HCT116 (cell line): ENCODE data around the gene MSTN. TPM values are rescaled to one million over a fixed set of nuclear protein-coding genes. Genes with fewer than 3 reads are reported as not detected.

Experiments
- ATAC-seq: fragments of 200-7000 bp; cut with Tn5 transposase; 2 replicates; pipeline ENCODE4 v1.9.1; 2020; ENCODE audit warnings: mild to moderate bottlenecking, moderate library complexity
- Bru-seq: library from RNA; stranded (reverse); fragments of 400-500 nt; gene quantifications from one replicate; lab custom pipeline; 2021; lab: Mats Ljungman, UMichigan
- BruChase-seq, 2 experiments: library from RNA; stranded (reverse); fragments of 400-500 nt; gene quantifications; one replicate each; lab custom pipeline; 2021; lab: Mats Ljungman, UMichigan
- BruUV-seq: library from RNA; stranded (reverse); fragments of 400-500 nt; replicated peaks from 2 replicates; lab custom pipeline; 2021; lab: Mats Ljungman, UMichigan
- CTCF ChIA-PET: fragments of 300-600 bp; sonication (Branson Sonifier 250); formaldehyde crosslinking; loops from one replicate; lab custom pipeline; 2021; ENCODE audit warnings: antibody characterized with exemption; lab: Charles Lee
- POLR2A ChIA-PET: fragments of 300-600, 350-600 bp; sonication (Branson Sonifier 250); formaldehyde crosslinking; loops from one replicate; lab custom pipeline; 2021; ENCODE audit warnings: antibody characterized with exemption; lab: Charles Lee
- RAD21 ChIA-PET, 2 experiments: fragments of 300-600 bp; sonication (Branson Sonifier 250); formaldehyde crosslinking; loops; one replicate each; lab custom pipeline; 2023; ENCODE audit warnings: low total read pairs in 2 of 2; ENCODE audit not compliant: uncharacterized antibody in 2 of 2, unreplicated experiment in 2 of 2, low non-redundant PET in 1 of 2; lab: Charles Lee
- DNase-seq: peaks from one replicate; pipeline ENCODE4 v3.0.0-alpha.2; 2010; ENCODE audit warnings: low read depth, low spot score
- H2AFZ ChIP-seq: fragments of 200-600 bp; shearing (Covaris generic), sonication (generic); 2 replicates; pipeline ENCODE4 v1.6.1; 2017; ENCODE audit warnings: low read depth, mixed run types, mixed read lengths, antibody characterized with exemption, low read length; ENCODE audit not compliant: poor library complexity, severe bottlenecking
- H3K27ac ChIP-seq: 2 replicates; pipeline ENCODE4 v1.5.1; 2012; ENCODE audit warnings: low read depth, low read length
- H3K27me3 ChIP-seq: fragments of 200-600 bp; sonication (generic); 2 replicates; pipeline ENCODE4 v1.6.1; 2016; ENCODE audit warnings: mixed run types, low read length, mixed read lengths; ENCODE audit not compliant: insufficient read depth
- H3K36me3 ChIP-seq, 2 experiments: fragments of 200-500 bp in 1 of 2; fragments of 200-600 bp in 1 of 2; sonication (Bioruptor generic) in 1 of 2; sonication (generic) in 1 of 2; 2 replicates each; pipeline versions ENCODE4 v1.5.1 to v1.6.1; 2014 to 2016; ENCODE audit warnings: low read length in 2 of 2, inconsistent platforms in 1 of 2, mixed read lengths in 1 of 2, mixed run types in 1 of 2; ENCODE audit not compliant: insufficient read depth in 2 of 2, control insufficient read depth in 1 of 2
- H3K4me1 ChIP-seq, 2 experiments: fragments of 200-600 bp in 1 of 2; sonication (generic) in 1 of 2; 2 replicates each; pipeline versions ENCODE4 v1.5.1 to v1.6.1; 2012 to 2017; ENCODE audit warnings: low read length in 2 of 2, inconsistent platforms in 1 of 2, mild to moderate bottlenecking in 1 of 2, mixed read lengths in 1 of 2, mixed run types in 1 of 2, moderate library complexity in 1 of 2; ENCODE audit not compliant: insufficient read depth in 2 of 2, control insufficient read depth in 1 of 2
- H3K4me2 ChIP-seq: fragments of 200-600 bp; sonication (generic); 2 replicates; pipeline ENCODE4 v1.6.1; 2017; ENCODE audit warnings: mixed run types, low read length, mixed read lengths
- H3K4me3 ChIP-seq, 2 experiments: fragments of 200-600 bp in 1 of 2; sonication (generic) in 1 of 2; replicated peaks in 1 of 2; 2 replicates each; pipeline ENCODE4 v1.5.1; 2011 to 2016; ENCODE audit warnings: low read length in 2 of 2, control low read depth in 1 of 2, low read depth in 1 of 2, mild to moderate bottlenecking in 1 of 2, mixed read lengths in 1 of 2, mixed run types in 1 of 2
- H3K79me2 ChIP-seq: fragments of 200-600 bp; sonication (generic); 2 replicates; pipeline ENCODE4 v1.6.1; 2017; ENCODE audit warnings: mild to moderate bottlenecking, mixed run types, low read length, moderate library complexity, mixed read lengths; ENCODE audit not compliant: insufficient read depth
- H3K9ac ChIP-seq: fragments of 200-600 bp; sonication (generic); 2 replicates; pipeline ENCODE4 v1.6.1; 2016; ENCODE audit warnings: low read length, mixed read lengths
- H3K9me2 ChIP-seq: fragments of 200-600 bp; sonication (generic), shearing (Covaris generic); 2 replicates; pipeline ENCODE4 v1.6.1; 2017; ENCODE audit warnings: mixed run types, mild to moderate bottlenecking, moderate library complexity; ENCODE audit not compliant: insufficient read depth
- H3K9me3 ChIP-seq, 2 experiments: fragments of 200-500 bp in 1 of 2; fragments of 200-600 bp in 1 of 2; sonication (Bioruptor generic) in 1 of 2; sonication (generic) in 1 of 2; 2 replicates each; pipeline ENCODE4 v1.6.1; 2014 to 2017; ENCODE audit warnings: low read length in 2 of 2, mixed read lengths in 2 of 2, inconsistent platforms in 1 of 2, low read depth in 1 of 2, mild to moderate bottlenecking in 1 of 2, mixed run types in 1 of 2, moderate library complexity in 1 of 2; ENCODE audit not compliant: control insufficient read depth in 1 of 2, insufficient read depth in 1 of 2
- H4K20me1 ChIP-seq: fragments of 200-600 bp; sonication (generic), shearing (Covaris generic); 2 replicates; pipeline ENCODE4 v1.6.1; 2017; ENCODE audit warnings: mixed run types, mild to moderate bottlenecking, moderate library complexity; ENCODE audit not compliant: insufficient read depth
- CEBPB ChIP-seq: IDR thresholded peaks from 2 replicates; pipeline ENCODE4 v1.6.1; 2012; ENCODE audit warnings: low read depth
- EGR1 ChIP-seq: IDR thresholded peaks from 2 replicates; pipeline ENCODE4 v1.6.1; 2012; ENCODE audit warnings: low read depth
- EZH2 ChIP-seq: fragments of 200-600 bp; sonication (generic); IDR thresholded peaks from 2 replicates; pipeline ENCODE4 v1.6.1; 2017; ENCODE audit warnings: antibody characterized with exemption, mixed run types
- EZH2phosphoT487 ChIP-seq: fragments of 200-600 bp; IDR thresholded peaks from 2 replicates; pipeline ENCODE4 v1.6.1; 2018; ENCODE audit warnings: antibody characterized with exemption, borderline replicate concordance
- FOSL1 ChIP-seq: IDR thresholded peaks from 2 replicates; pipeline ENCODE4 v1.6.1; 2012; ENCODE audit warnings: low read depth
- JUND ChIP-seq: IDR thresholded peaks from 2 replicates; pipeline ENCODE4 v1.6.1; 2012
- POLR2AphosphoS5 ChIP-seq: IDR thresholded peaks from 2 replicates; pipeline ENCODE4 v1.6.1; 2011; ENCODE audit warnings: mild to moderate bottlenecking, low read depth, low read length, moderate library complexity
- SIN3A ChIP-seq: IDR thresholded peaks from 2 replicates; pipeline ENCODE4 v1.6.1; 2012; ENCODE audit warnings: low read depth
- SP1 ChIP-seq: IDR thresholded peaks from 2 replicates; pipeline ENCODE4 v1.6.1; 2012; ENCODE audit warnings: low read depth
- TCF7L2 ChIP-seq: IDR thresholded peaks from 2 replicates; pipeline ENCODE4 v1.7.0; 2011; ENCODE audit warnings: borderline replicate concordance, inconsistent platforms; ENCODE audit not compliant: insufficient read depth, insufficient read length; ENCODE audit errors: extremely low read depth
- ZFX ChIP-seq: fragments of 450-650 bp; IDR thresholded peaks from 2 replicates; pipeline ENCODE4 v1.6.1; 2017
- ZNF274 ChIP-seq: fragments of 200-500 bp; sonication (Bioruptor generic); IDR thresholded peaks from 2 replicates; pipeline ENCODE4 v1.6.1; 2014; ENCODE audit warnings: mild to moderate bottlenecking, low read depth, low read length, inconsistent platforms
- intact Hi-C: fragments of 100-400 bp; cut with micrococcal nuclease; formaldehyde crosslinking; loops from 2 replicates; pipeline ENCODE4 v1.10.0; 2022
- long read RNA-seq: library from polyadenylated mRNA; unstranded; transcript quantifications from one replicate; pipeline ENCODE4 v2.0.0, GENCODE V29; 2021; ENCODE audit not compliant: unreplicated experiment
- polyA plus RNA-seq: library from polyadenylated mRNA; unstranded; fragments of >200 nt; gene quantifications from 2 replicates; pipeline ENCODE4 v1.2.1, GENCODE V29; 2012; ENCODE audit warnings: missing spikeins
- total RNA-seq: library from RNA; stranded (reverse); gene quantifications from one replicate; pipeline ENCODE4 v1.2.1, GENCODE V29; 2021; ENCODE audit not compliant: unreplicated experiment
- TF ChIP-seq, protein P1 (sequence below): IDR thresholded peaks from 2 replicates; pipeline ENCODE4 v1.6.1; 2012
- TF ChIP-seq, protein P2 (sequence below): IDR thresholded peaks from 2 replicates; pipeline ENCODE4 v1.6.1; 2011; ENCODE audit warnings: mild to moderate bottlenecking, low read length, moderate library complexity; ENCODE audit not compliant: insufficient replicate concordance; ENCODE audit errors: extremely low read depth

The MSTN gene
- total RNA-seq = 0.12 TPM
- polyA plus RNA-seq = 0.04 and 0.09 TPM in 2 replicates
- Bru-seq, nascent RNA = percentile 38 among the genes with signal in this experiment
- BruChase-seq, experiment 1, labeled RNA remaining after a 6-hour chase = percentile 51 among the genes with signal in this experiment
- BruChase-seq, experiment 2, labeled RNA remaining after a 2-hour chase = percentile 41 among the genes with signal in this experiment
- long read RNA-seq = 0 reads

DNA sequence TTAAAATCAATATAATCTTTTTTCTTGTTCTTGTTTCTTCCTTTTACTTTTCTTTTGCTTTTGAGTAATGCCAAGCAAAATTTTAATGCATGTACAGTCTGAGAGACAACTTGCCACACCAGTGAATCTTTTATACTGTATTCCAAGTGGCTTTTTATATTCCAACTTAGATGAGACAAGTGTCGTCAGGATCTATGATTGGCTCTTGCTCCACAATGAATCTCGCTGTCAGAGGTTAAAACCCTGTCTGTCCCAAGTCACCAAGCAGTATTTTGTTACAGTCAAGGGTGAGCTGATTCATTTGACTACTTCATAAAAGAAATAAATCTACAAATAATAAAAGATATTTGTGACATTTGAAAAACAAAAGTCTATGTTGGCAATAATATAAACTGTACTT is at the start of gene MSTN:
TSS of gene MSTN (minus strand) at position 129 of the 400 bp plus-strand sequence. CDS start 133 bp downstream, outside the sequence.
- no peak for DNase-seq
- H3K4me2 ChIP-seq = no peak within 1 kb of the TSS
- no peaks in the 10 kb centered on the region for H3K9me2 ChIP-seq
- H3K27me3 ChIP-seq = no peaks in the 10 kb centered on the region
- H3K9me3 ChIP-seq = no peaks in the 10 kb centered on the region
- RAD21 ChIA-PET = no interaction called here
- no peak for ATAC-seq
- H4K20me1 ChIP-seq = no peaks in the 10 kb centered on the region
- no peaks in the 10 kb centered on the region for H3K79me2 ChIP-seq
- POLR2A ChIA-PET = no interaction called here
- no peaks in the 10 kb centered on the region for H3K36me3 ChIP-seq
- H3K4me3 ChIP-seq = no peak within 1 kb of the TSS
- CTCF ChIA-PET = no interaction called here
- no peak within 1 kb of the TSS for H3K9ac ChIP-seq
- BruUV-seq = no TSS peak
- intact Hi-C loops = no loop called here
- no peak for TF ChIP-seq TCF7L2
- no peak for TF ChIP-seq POLR2AphosphoS5
- no peak for TF ChIP-seq SIN3A
- TF ChIP-seq, protein P1, sequence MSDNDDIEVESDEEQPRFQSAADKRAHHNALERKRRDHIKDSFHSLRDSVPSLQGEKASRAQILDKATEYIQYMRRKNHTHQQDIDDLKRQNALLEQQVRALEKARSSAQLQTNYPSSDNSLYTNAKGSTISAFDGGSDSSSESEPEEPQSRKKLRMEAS = no peak
- no peak for TF ChIP-seq EGR1
- TF ChIP-seq, protein P2, sequence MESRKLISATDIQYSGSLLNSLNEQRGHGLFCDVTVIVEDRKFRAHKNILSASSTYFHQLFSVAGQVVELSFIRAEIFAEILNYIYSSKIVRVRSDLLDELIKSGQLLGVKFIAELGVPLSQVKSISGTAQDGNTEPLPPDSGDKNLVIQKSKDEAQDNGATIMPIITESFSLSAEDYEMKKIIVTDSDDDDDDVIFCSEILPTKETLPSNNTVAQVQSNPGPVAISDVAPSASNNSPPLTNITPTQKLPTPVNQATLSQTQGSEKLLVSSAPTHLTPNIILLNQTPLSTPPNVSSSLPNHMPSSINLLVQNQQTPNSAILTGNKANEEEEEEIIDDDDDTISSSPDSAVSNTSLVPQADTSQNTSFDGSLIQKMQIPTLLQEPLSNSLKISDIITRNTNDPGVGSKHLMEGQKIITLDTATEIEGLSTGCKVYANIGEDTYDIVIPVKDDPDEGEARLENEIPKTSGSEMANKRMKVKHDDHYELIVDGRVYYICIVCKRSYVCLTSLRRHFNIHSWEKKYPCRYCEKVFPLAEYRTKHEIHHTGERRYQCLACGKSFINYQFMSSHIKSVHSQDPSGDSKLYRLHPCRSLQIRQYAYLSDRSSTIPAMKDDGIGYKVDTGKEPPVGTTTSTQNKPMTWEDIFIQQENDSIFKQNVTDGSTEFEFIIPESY = no peak
- H3K27ac ChIP-seq = no peak within 1 kb of the TSS
- H2AFZ ChIP-seq = no peak within 1 kb of the TSS
- H3K4me1 ChIP-seq = no peaks in the 10 kb centered on the region

DNA sequence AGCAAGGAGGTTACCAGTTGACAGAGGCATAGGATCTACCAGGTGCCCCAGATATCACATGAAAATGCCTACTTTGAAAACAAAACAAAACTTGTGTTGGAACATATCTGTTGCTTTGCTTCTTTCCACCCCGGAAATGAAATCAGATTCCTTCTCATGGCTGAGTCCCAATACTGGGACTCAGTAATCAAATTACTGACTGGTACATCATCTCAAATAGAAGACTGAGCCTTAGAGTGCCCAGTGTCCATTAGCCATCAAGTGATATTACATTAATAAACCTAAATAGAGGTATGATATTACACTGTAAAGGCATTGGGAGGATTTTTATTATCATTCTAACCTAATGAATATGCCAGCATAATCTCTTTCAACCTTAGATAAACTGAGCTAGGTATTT is 48.6 kb upstream of the MSTN start:
- ATAC-seq = no peak
- Histone ChIP-seq H3K9me2 (no peaks in the 10 kb centered on the region), H3K36me3 (no peaks in the 10 kb centered on the region), H3K4me3 (no peak overlapping the region), H3K27me3 (no peaks in the 10 kb centered on the region), H3K27ac (no peak overlapping the region), H3K79me2 (no peaks in the 10 kb centered on the region), H3K4me1 (no peaks in the 10 kb centered on the region), H4K20me1 (no peaks in the 10 kb centered on the region), H3K4me2 (no peak overlapping the region), H2AFZ (no peak overlapping the region), H3K9me3 (no peaks in the 10 kb centered on the region), H3K9ac (no peak overlapping the region)
- intact Hi-C loops = no loop called here
- ChIA-PET POLR2A (no interaction called here), CTCF (interaction anchor here (1.2 kb wide), 1 partner anchor 11 kb away, joined by 4 read pairs; no protein-coding TSS in a partner anchor), RAD21 (no interaction called here)
- DNase-seq = no peak
- no TSS peak for BruUV-seq
- TF ChIP-seq SIN3A = no peak
- TF ChIP-seq EZH2 = no peak
- TF ChIP-seq SP1 = no peak
- TF ChIP-seq ZNF274 = no peak
- TF ChIP-seq EZH2phosphoT487 = no peak
- TF ChIP-seq CEBPB = no peak
- TF ChIP-seq, protein P2 = no peak
- TF ChIP-seq TCF7L2 = no peak
- no peak for TF ChIP-seq JUND
- no peak for TF ChIP-seq FOSL1
- TF ChIP-seq ZFX = no peak
- TF ChIP-seq, protein P1 = no peak
